ENCODE measurements around the gene SCAMP1. TPM values are rescaled to one million over a fixed set of nuclear protein-coding genes. Genes with fewer than 3 reads are reported as not detected.

SCAMP1 gene, protein sequence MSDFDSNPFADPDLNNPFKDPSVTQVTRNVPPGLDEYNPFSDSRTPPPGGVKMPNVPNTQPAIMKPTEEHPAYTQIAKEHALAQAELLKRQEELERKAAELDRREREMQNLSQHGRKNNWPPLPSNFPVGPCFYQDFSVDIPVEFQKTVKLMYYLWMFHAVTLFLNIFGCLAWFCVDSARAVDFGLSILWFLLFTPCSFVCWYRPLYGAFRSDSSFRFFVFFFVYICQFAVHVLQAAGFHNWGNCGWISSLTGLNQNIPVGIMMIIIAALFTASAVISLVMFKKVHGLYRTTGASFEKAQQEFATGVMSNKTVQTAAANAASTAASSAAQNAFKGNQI
- 10 to 100 TPM; 11.9 to 21.1 TPM for total RNA-seq

DNA sequence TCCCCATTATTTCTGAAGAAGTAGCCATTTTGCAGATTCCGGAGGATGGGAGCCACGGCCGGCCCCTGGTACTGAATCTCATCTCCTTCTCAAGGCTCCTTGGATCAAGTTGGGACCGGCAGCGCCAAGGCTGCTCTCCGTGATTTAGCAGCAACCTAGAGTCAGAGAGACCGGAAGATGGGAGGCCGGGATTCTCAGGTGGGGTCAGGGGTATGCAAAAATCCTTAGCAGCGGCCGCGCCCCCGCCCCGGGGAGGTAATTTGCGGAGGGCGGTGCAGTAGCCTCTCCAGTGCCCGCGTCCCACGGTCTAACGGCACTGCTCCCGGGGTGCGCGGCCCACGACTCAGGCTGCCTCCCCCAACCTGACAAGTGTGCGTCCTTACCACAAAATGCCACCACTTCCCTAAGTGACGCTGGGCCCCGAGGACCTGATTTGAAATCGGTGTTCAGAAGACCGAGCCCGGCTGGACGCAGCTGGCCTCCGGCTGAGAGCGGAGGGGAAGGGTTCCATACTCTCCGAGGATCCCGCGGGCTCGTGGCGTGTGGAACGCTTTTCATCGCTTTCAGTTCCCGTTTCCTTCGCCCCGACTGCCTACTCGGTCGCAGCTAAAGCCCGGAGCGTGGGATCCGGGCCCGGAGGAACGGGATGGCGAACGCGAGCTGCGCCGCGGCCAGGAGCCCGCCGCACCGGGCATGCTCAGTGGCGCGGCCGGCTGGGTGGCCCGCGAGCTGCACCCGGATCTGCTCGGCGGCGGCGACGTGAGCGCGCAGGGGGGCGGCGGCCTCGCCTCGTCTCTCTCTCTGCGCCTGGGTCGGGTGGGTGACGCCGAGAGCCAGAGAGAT, at the start of gene SCAMP1:
Gene SCAMP1, plus strand, starts transcription at position 787 of the 843 bp plus-strand sequence. Its CDS starts 55 bp downstream, at position 842.
- Mint-ChIP-seq H3K27ac (peak within 1 kb of the TSS; percentile 92 to 93), H3K9me3 (no peaks in the 10 kb centered on the region), H3K4me3 (peak within 1 kb of the TSS; percentile 97), H3K36me3 (peaks cover 10% of the 10 kb centered on the region), H3K27me3 (no peaks in the 10 kb centered on the region), H3K4me1 (ENCODE audit: low read depth in 2 of 2) (peaks cover 30 to 32% of the 10 kb centered on the region in 2 donors)
- ATAC-seq (peak; percentile 97), DNase-seq (ENCODE audit: low spot score) (peak; percentile 95)

DNA sequence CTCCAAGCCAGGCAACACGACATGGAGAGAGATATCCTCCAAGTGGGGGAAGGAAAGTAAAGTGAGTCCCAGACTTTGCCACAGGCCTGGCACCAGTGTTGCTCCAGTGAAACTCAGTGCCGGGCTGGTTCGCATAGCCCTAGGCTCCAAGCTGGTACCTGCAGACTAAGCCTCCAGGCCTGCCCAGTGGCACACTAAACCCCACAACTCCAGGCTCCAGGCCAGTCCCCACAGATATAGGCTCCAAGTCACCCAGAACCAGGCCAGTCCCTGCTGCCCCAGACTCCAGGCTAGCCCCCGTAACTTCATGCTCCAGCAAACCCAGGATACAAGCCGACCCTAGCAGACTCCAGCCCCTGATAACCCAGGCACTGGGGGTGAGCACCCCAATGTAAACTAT, 42.9 kb upstream of the SCAMP1 start:
- H3K4me3 Mint-ChIP-seq, result no peak overlapping the region
- H3K36me3 Mint-ChIP-seq, result no peaks in the 10 kb centered on the region
- ATAC-seq, result peak in 1 of 2 donors; percentile 60
- DNase-seq (ENCODE audit: low spot score), result no peak
- H3K27ac Mint-ChIP-seq, result no peak overlapping the region
- no peaks in the 10 kb centered on the region for H3K4me1 Mint-ChIP-seq (ENCODE audit: low read depth in 2 of 2)
- peaks cover 13 to 39% of the 10 kb centered on the region in 2 donors for H3K27me3 Mint-ChIP-seq
- no peaks in the 10 kb centered on the region for H3K9me3 Mint-ChIP-seq

DNA sequence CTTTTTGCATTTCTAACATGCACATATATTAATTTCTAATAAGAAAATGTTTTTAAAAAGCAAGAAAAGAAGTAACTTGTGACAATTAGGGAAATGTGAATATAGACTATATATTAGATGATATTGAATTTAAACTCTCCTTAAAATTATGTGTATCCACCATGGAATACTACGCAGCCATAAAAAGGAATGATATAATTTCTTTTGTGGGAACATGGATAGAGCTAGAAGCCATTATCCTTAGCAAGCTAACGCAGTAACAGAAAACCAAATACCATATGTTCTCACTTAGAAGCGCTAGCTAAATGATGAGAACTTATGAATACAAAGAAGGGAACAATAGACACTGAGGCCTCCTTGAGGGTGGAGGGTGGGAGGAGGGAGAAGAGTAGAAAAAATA, 42.1 kb upstream of the SCAMP1 start:
- ATAC-seq (no peak), DNase-seq (ENCODE audit: low spot score) (no peak)
- peaks cover 11 to 35% of the 10 kb centered on the region in 2 donors for H3K27me3 Mint-ChIP-seq
- no peak overlapping the region for H3K27ac Mint-ChIP-seq
- no peaks in the 10 kb centered on the region for H3K36me3 Mint-ChIP-seq
- no peaks in the 10 kb centered on the region for H3K9me3 Mint-ChIP-seq
- H3K4me1 Mint-ChIP-seq (ENCODE audit: low read depth in 2 of 2), result no peaks in the 10 kb centered on the region
- no peak overlapping the region for H3K4me3 Mint-ChIP-seq

DNA sequence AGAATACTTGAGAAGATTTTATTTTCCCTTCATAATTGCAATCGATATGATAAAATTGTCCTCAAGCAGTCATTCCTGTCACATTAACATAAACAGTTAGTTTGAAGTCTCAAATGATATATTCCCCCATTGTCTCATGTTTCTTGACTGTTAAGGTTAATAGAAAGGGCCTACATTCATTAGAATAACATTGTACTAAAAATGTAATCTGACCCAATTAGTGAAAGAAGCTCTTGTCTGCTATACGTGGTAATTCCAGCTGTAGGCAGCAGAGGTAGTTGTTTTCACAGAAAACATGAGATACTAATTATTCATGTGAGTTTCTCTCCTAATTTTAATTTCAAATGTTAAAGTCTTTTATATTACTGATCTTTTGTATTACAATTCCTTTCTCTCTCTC, 40.0 kb upstream of the SCAMP1 start:
- peaks cover 8 to 28% of the 10 kb centered on the region in 2 donors for H3K27me3 Mint-ChIP-seq
- ATAC-seq, result no peak
- H3K4me3 Mint-ChIP-seq, result no peak overlapping the region
- H3K27ac Mint-ChIP-seq, result no peak overlapping the region
- no peak for DNase-seq (ENCODE audit: low spot score)
- no peaks in the 10 kb centered on the region for H3K9me3 Mint-ChIP-seq
- H3K4me1 Mint-ChIP-seq (ENCODE audit: low read depth in 2 of 2), result no peaks in the 10 kb centered on the region
- H3K36me3 Mint-ChIP-seq, result no peaks in the 10 kb centered on the region

DNA sequence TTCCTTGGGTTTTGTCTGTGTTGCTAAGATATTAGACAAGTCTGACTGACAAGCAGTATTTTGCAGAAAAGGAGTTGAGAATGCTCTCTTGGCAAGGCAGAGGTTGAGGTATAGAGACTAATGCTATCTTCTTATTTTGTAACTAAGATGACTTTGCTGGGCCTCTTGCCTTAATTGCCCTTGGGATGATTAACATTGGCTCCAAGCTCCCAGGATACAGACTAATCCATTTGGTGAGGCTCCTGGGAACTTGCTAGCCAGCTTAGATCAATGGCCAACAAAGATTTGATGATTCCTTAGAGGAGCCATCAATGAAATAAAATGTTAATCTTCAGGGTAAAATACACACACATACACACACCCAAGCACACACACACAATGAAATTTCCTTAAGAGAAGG, 37.2 kb upstream of the SCAMP1 start:
- peaks cover 11 to 27% of the 10 kb centered on the region in 2 donors for H3K27me3 Mint-ChIP-seq
- H3K4me1 Mint-ChIP-seq (ENCODE audit: low read depth in 2 of 2), result no peaks in the 10 kb centered on the region
- no peaks in the 10 kb centered on the region for H3K36me3 Mint-ChIP-seq
- no peak overlapping the region for H3K27ac Mint-ChIP-seq
- no peak for DNase-seq (ENCODE audit: low spot score)
- no peaks in the 10 kb centered on the region for H3K9me3 Mint-ChIP-seq
- no peak overlapping the region for H3K4me3 Mint-ChIP-seq
- no peak for ATAC-seq

DNA sequence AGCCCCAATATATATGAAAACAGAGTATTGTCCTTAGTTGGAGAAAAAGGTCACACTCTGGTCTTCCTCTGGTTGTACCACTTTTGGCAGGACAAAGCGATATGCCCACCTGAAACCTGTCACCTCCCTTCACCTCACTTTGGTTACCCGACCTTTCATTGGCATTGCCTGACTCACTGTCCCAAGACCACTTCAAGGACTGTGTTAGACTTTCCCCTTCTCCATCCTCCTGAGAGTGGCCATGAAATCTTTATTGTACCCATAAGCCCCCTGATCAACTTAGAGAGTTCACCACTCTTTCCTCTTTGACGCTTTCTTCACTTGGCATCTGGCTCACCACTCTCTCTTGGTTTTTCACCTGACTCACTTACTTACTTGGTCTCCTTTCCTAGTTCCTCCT, 33.5 kb upstream of the SCAMP1 start:
- no peaks in the 10 kb centered on the region for H3K9me3 Mint-ChIP-seq
- no peak for ATAC-seq
- H3K27me3 Mint-ChIP-seq, result peaks cover 11 to 33% of the 10 kb centered on the region in 2 donors
- no peak overlapping the region for H3K4me3 Mint-ChIP-seq
- H3K36me3 Mint-ChIP-seq, result no peaks in the 10 kb centered on the region
- no peaks in the 10 kb centered on the region for H3K4me1 Mint-ChIP-seq (ENCODE audit: low read depth in 2 of 2)
- H3K27ac Mint-ChIP-seq, result no peak overlapping the region
- DNase-seq (ENCODE audit: low spot score), result no peak

DNA sequence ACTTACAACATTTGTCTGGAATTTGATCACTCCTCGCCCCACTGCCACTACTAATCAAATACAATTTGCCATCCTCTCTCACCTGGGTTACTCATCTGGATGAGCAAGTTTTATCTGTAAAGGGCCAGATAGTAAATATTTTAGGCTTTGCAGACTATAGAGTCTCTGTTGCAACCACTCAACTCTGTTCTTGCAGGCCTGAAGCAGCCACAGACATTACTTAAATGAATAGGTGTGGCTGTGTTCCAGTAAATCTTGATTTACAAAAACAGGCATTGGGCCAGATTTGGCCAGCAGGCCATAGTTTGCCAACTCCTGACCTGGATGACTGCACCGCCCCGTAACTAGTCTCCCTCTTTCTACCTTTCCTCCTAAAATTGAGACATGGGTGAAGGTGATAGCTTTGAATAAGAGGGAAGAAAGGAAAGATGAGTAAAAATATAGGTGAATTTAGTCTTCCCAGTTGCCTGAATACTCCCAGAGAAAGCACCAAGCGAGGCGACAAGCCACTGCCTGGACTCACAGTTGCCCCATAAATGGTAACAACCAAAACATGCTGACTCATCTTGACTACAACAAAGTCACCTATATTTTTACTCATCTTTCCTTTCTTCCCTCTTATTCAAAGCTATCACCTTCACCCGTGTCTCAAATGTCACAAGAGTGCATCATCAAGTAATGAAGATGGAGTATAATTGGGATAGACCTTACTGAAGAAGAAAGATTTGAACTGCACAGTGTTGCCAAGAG, 32.5 kb upstream of the SCAMP1 start:
- H3K27ac Mint-ChIP-seq, result no peak overlapping the region
- peaks cover 11 to 33% of the 10 kb centered on the region in 2 donors for H3K27me3 Mint-ChIP-seq
- no peaks in the 10 kb centered on the region for H3K36me3 Mint-ChIP-seq
- DNase-seq (ENCODE audit: low spot score), result no peak
- no peak for ATAC-seq
- H3K4me1 Mint-ChIP-seq (ENCODE audit: low read depth in 2 of 2), result no peaks in the 10 kb centered on the region
- H3K4me3 Mint-ChIP-seq, result no peak overlapping the region
- H3K9me3 Mint-ChIP-seq, result no peaks in the 10 kb centered on the region

DNA sequence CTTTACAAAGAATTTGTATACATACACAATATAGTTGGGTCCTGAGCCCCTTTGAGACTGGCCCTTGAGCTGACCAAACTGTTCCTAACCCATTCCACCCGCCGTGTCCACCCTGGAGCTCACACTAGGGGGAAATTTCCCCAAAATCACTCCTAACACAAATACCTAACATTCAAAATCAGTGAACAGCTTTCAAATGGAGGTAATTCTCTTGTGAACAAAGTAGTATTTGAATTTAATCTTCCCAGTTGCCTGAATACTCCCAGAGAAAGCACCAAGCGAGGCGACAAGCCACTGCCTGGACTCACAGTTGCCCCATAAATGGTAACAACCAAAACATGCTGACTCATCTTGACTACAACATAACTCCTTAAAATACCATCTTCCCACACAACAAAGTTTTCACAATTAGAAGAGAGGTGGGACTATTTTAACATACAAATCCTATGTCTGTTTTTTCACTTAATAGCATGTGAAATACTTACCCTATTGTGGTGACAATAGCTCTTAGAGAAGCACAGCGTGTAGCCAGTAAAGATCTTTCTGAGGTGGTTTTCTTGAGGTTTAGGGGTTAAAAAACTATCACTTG, 31.7 kb upstream of the SCAMP1 start:
- Mint-ChIP-seq H3K9me3 (no peaks in the 10 kb centered on the region), H3K4me3 (no peak overlapping the region), H3K27me3 (peaks cover 11 to 33% of the 10 kb centered on the region in 2 donors), H3K27ac (no peak overlapping the region), H3K4me1 (ENCODE audit: low read depth in 2 of 2) (no peaks in the 10 kb centered on the region), H3K36me3 (no peaks in the 10 kb centered on the region)
- DNase-seq (ENCODE audit: low spot score), result no peak
- ATAC-seq, result no peak

DNA sequence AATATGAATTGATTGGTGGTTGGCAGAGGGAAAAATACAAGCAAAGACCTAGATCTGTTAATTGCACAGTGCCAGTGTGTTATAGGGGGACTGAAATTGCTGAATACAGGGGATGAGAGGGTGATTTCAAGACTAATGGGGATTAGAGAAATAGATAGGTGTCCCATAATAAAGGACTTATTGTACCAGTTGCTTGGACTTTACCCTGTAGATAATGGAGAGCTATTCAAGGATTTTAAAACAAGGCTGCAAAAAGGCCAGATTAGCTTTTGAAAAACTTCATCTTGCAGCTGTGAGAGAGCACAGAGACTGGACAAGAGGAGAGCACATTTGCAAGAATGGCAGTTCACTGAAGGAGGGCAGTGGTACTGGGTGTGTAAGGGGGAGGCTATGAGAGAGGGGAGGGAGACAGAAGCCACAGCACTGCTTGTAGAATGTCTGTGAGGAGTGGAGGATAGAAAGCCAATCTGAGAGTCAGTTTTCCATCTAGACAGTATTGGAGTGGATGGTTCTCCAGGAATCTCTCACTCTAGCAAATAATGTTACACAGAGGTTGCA, 28.8 kb upstream of the SCAMP1 start:
- ATAC-seq (no peak), DNase-seq (ENCODE audit: low spot score) (no peak)
- H3K27me3 Mint-ChIP-seq, result peaks cover 15 to 39% of the 10 kb centered on the region in 2 donors
- no peaks in the 10 kb centered on the region for H3K9me3 Mint-ChIP-seq
- peaks cover 3% of the 10 kb centered on the region for H3K36me3 Mint-ChIP-seq
- H3K27ac Mint-ChIP-seq, result no peak overlapping the region
- H3K4me1 Mint-ChIP-seq (ENCODE audit: low read depth in 2 of 2), result no peaks in the 10 kb centered on the region
- H3K4me3 Mint-ChIP-seq, result no peak overlapping the region

DNA sequence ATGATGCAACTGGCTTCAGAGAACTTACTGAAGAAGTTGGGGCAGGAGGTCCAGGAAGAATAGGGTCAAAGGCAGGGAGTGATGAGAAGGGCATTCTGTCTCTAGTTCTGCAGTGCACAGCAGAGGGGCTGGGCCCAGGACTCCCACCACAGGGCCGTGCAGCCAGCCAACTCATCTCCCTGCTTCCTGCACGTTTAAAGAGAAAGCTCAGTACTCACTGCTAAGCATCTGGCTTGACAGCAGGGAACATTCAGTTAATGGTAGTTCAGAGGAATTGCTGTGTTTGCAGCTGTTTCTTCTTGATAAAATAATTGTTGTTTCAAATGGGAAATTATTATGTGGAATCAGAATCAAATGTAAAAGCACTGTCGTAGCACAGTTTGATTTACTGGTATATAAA, 25.6 kb upstream of the SCAMP1 start:
- no peak overlapping the region for H3K4me3 Mint-ChIP-seq
- peaks cover 4% of the 10 kb centered on the region for H3K9me3 Mint-ChIP-seq
- peaks cover 21 to 27% of the 10 kb centered on the region in 2 donors for H3K27me3 Mint-ChIP-seq
- no peak overlapping the region for H3K27ac Mint-ChIP-seq
- no peaks in the 10 kb centered on the region for H3K4me1 Mint-ChIP-seq (ENCODE audit: low read depth in 2 of 2)
- DNase-seq (ENCODE audit: low spot score) (no peak), ATAC-seq (no peak)
- peaks cover 12% of the 10 kb centered on the region for H3K36me3 Mint-ChIP-seq

DNA sequence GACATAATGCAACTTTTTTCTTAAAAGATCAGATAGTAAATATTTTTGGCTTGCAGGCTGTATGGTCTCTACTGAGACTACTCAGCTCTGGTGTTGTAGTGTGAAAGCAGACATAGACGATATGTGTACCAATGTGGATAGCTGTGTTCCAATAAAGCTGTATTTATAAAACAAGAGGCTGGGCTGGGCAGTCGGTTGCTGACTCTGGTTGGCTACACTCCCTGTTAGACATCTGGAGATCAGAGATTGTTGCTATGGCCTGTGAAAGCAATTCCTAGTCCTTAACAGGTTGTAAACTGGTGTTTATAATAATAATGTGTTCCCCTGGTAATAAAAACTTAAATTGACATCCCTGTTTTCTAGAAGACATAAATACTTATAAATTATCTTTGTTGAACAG, 24.4 kb upstream of the SCAMP1 start:
- no peak for DNase-seq (ENCODE audit: low spot score)
- H3K4me3 Mint-ChIP-seq, result no peak overlapping the region
- H3K27me3 Mint-ChIP-seq, result peaks cover 21 to 27% of the 10 kb centered on the region in 2 donors
- ATAC-seq, result no peak
- H3K4me1 Mint-ChIP-seq (ENCODE audit: low read depth in 2 of 2), result no peaks in the 10 kb centered on the region
- H3K36me3 Mint-ChIP-seq, result peaks cover 12% of the 10 kb centered on the region
- H3K9me3 Mint-ChIP-seq, result peaks cover 4% of the 10 kb centered on the region
- H3K27ac Mint-ChIP-seq, result no peak overlapping the region

DNA sequence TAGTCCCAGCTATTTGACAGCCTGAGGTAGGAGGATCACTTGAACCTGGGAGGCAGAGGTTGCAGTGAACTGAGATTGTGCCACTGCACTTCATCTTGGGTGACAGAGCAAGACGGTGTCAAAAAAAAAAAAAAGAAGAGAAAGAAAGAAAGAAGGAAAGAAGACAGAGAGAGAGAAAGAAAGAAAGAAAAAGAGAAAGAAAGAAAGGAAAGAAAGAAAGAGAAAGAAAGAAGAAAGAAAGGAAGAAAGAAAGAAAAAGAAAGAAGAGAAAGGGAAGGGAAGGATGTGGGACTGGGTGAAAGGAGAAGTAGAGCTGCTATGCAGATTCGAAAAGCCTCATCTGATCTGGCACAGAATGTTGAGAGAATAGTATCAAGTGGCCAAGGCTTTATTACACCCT, 23.7 kb upstream of the SCAMP1 start:
- H3K27ac Mint-ChIP-seq, result no peak overlapping the region
- H3K36me3 Mint-ChIP-seq, result peaks cover 12% of the 10 kb centered on the region
- ATAC-seq, result no peak
- no peak for DNase-seq (ENCODE audit: low spot score)
- H3K9me3 Mint-ChIP-seq, result peaks cover 4% of the 10 kb centered on the region
- H3K4me3 Mint-ChIP-seq, result no peak overlapping the region
- H3K27me3 Mint-ChIP-seq, result peaks cover 17 to 22% of the 10 kb centered on the region in 2 donors
- H3K4me1 Mint-ChIP-seq (ENCODE audit: low read depth in 2 of 2), result no peaks in the 10 kb centered on the region
